ENCODE results near the gene NOX5. TPM values are rescaled to one million over a fixed set of nuclear protein-coding genes. Genes with fewer than 3 reads are reported as not detected.

The NOX5 gene
- polyA plus RNA-seq, 2 of the 4 experiments (the other 2 are of a cell fraction) = 0.19 to 0.22 TPM

- DNase-seq (ENCODE audit: low read depth in 1 of 2, low spot score in 1 of 2) (no peak), FAIRE-seq (no peak), ATAC-seq (no peak)
- H3K4me3 ChIP-seq = no peak overlapping the region
- no peaks in the 10 kb centered on the region for H3K4me1 ChIP-seq
- ChIA-PET POLR2A (no interaction called here), CTCF (interaction anchor here (0.7 to 1.4 kb wide), 3 partner anchors 8 to 69 kb away, joined by 3 to 4 read pairs (median 3); no protein-coding TSS in a partner anchor)
- no peak overlapping the region for H3K27ac ChIP-seq
- no peak overlapping the region for H3K4me2 ChIP-seq
- H3K9me3 ChIP-seq = no peaks in the 10 kb centered on the region
- TF ChIP-seq BCL3 (IDR thresholded peaks at IDR 0.05) (no peak), MAFK (IDR thresholded peaks at IDR 0.05; ENCODE audit: partially characterized antibody) (no peak), HOXB13 (CRISPR knock-in tag; IDR thresholded peaks at IDR 0.05; ENCODE audit: low read depth) (no peak), CBX2 (IDR thresholded peaks at IDR 0.05; ENCODE audit: borderline replicate concordance, low read depth) (no peak), CHD4 (IDR thresholded peaks at IDR 0.05; ENCODE audit: borderline replicate concordance) (no peak), CHD2 (IDR thresholded peaks at IDR 0.05; ENCODE audit: low read length, partially characterized antibody) (no peak), GATA3 (IDR thresholded peaks at IDR 0.05; ENCODE audit: borderline replicate concordance) (no peak)
- WGBS (ENCODE audit: missing lambda C conversion rate) = 70% methylated on average over 6 of the region's 6 CpGs
Observed at GRCh38 chr15:68993276-68993675, 21.2 kb upstream of the NOX5 start.

GRCh38 chr15:68994149-68994548 is 20.3 kb upstream of the NOX5 start:
- H3K27ac ChIP-seq = no peak overlapping the region
- no peak for TF ChIP-seq BCL3 (IDR thresholded peaks at IDR 0.05)
- no peaks in the 10 kb centered on the region for H3K4me1 ChIP-seq
- FAIRE-seq (no peak), ATAC-seq (no peak), DNase-seq (ENCODE audit: low read depth in 1 of 2, low spot score in 1 of 2) (no peak)
- 41% methylated on average over 2 of the region's 2 CpGs for WGBS (ENCODE audit: missing lambda C conversion rate)
- no peak overlapping the region for H3K4me3 ChIP-seq
- no peaks in the 10 kb centered on the region for H3K9me3 ChIP-seq
- ChIA-PET POLR2A (no interaction called here), CTCF (interaction anchor here (1.3 kb wide), 1 partner anchor 13 kb away, joined by 3 read pairs; no protein-coding TSS in a partner anchor)
- no peak overlapping the region for H3K4me2 ChIP-seq

GRCh38 chr15:68994981-68995761 is 19.3 kb upstream of the NOX5 start:
- ATAC-seq (no peak), DNase-seq (ENCODE audit: low read depth in 1 of 2, low spot score in 1 of 2) (no peak), FAIRE-seq (no peak)
- Histone ChIP-seq H3K9me3 (no peaks in the 10 kb centered on the region), H3K4me1 (no peaks in the 10 kb centered on the region), H3K27ac (no peak overlapping the region), H3K4me3 (no peak overlapping the region), H3K4me2 (no peak overlapping the region)
- ChIA-PET POLR2A (no interaction called here), CTCF (interaction anchor here (1.3 to 1.8 kb wide), 2 partner anchors 14 to 36 kb away, joined by 3 to 5 read pairs; no protein-coding TSS in a partner anchor)
- TF ChIP-seq KDM5A (IDR thresholded peaks at IDR 0.05) (no peak), KDM1A (IDR thresholded peaks at IDR 0.05; ENCODE audit: low read depth) (no peak), SMC3 (IDR thresholded peaks at IDR 0.05) (no peak), NFE2L2 (conservative IDR thresholded peaks at IDR 0.05; ENCODE audit: low read length) (no peak), NPAS2 (CRISPR knock-in tag; IDR thresholded peaks at IDR 0.05; ENCODE audit: borderline replicate concordance) (no peak), MAFK (IDR thresholded peaks at IDR 0.05; ENCODE audit: partially characterized antibody) (no peak), USF2 (IDR thresholded peaks at IDR 0.05) (no peak), ZFP36 (IDR thresholded peaks at IDR 0.05; ENCODE audit: borderline replicate concordance, partially characterized antibody) (no peak), EP300 (IDR thresholded peaks at IDR 0.05) (no peak), RCOR1 (IDR thresholded peaks at IDR 0.05; ENCODE audit: low read depth, low read length) (no peak), BHLHE40 (IDR thresholded peaks at IDR 0.05; ENCODE audit: low read depth, low read length) (no peak), EHMT2 (IDR thresholded peaks at IDR 0.05; ENCODE audit: low read depth) (no peak), HOXA7 (CRISPR knock-in tag; IDR thresholded peaks at IDR 0.05) (no peak), MAX (IDR thresholded peaks at IDR 0.05) (no peak)
- 66% methylated on average over 9 of the region's 9 CpGs for WGBS (ENCODE audit: missing lambda C conversion rate)

Data from A549 (cell line).